ENCODE measurements around the gene IFNL1.
"Not testable (repeated sequence)": the region's sequence is repeated elsewhere in the genome, so short reads cannot be mapped to it uniquely, and the experiment has no call there.

IFNL1 gene

GRCh38 chr19:39270036-39270871 is 26.0 kb upstream of the IFNL1 start:
- DNase-seq, result no peak

- DNase-seq, result not testable (repeated sequence)
Measured at GRCh38 chr19:39273859-39274258, 22.3 kb upstream of the IFNL1 start.

GRCh38 chr19:39275578-39275977 is 20.6 kb upstream of the IFNL1 start:
- DNase-seq, result no peak

- DNase-seq, result no peak
Measured at GRCh38 chr19:39276740-39277139, 19.5 kb upstream of the IFNL1 start.

- DNase-seq, result no peak
Measured at GRCh38 chr19:39277598-39277997, 18.6 kb upstream of the IFNL1 start.

- DNase-seq, result no peak
Measured at GRCh38 chr19:39282021-39282420, 14.2 kb upstream of the IFNL1 start.

- no peak for DNase-seq
Measured at GRCh38 chr19:39284032-39284431, 12.2 kb upstream of the IFNL1 start.

- no peak for DNase-seq
Measured at GRCh38 chr19:39293394-39293793, 2.8 kb upstream of the IFNL1 start.

GRCh38 chr19:39296906-39297305 is 699 bp downstream of the IFNL1 start:
- DNase-seq, result no peak

- no peak for DNase-seq
Measured at GRCh38 chr19:39297931-39298634, 1.9 kb downstream of the IFNL1 start.

GRCh38 chr19:39299404-39299803 is 3.2 kb downstream of the IFNL1 start:
- DNase-seq, result no peak

GRCh38 chr19:39299832-39300231 is 3.6 kb downstream of the IFNL1 start:
- DNase-seq, result no peak

- DNase-seq, result no peak
Measured at GRCh38 chr19:39301021-39301420, 4.8 kb downstream of the IFNL1 start.

- DNase-seq, result no peak
Measured at GRCh38 chr19:39301562-39301961, 5.4 kb downstream of the IFNL1 start.

- DNase-seq, result no peak
Measured at GRCh38 chr19:39303373-39304184, 7.4 kb downstream of the IFNL1 start.

- no peak for DNase-seq
Measured at GRCh38 chr19:39304185-39304513, 7.9 kb downstream of the IFNL1 start.

GRCh38 chr19:39304701-39305571 is 8.7 kb downstream of the IFNL1 start:
- no peak for DNase-seq

GRCh38 chr19:39306075-39306474 is 9.9 kb downstream of the IFNL1 start:
- DNase-seq, result no peak

- no peak for DNase-seq
Measured at GRCh38 chr19:39307046-39307821, 11.0 kb downstream of the IFNL1 start.

GRCh38 chr19:39307822-39308530 is 11.8 kb downstream of the IFNL1 start:
- DNase-seq, result no peak

Measured in stimulated activated naive CD4-positive, alpha-beta T cell (primary cell).